Heart left ventricle (tissue), 16 donors: ENCODE measurements around the gene CREB3L1. TPM values are rescaled to one million over a fixed set of nuclear protein-coding genes. Genes with fewer than 3 reads are reported as not detected.

Experiments used
- ATAC-seq, 4 donors: fragments of 200-7000 bp; cut with Tn5 transposase; one replicate each; pipeline ENCODE4 v1.9.1; 2020 to 2022; ENCODE audit warnings: moderate library complexity in 4 of 4, mild to moderate bottlenecking in 3 of 4, moderate number of reproducible peaks in 1 of 4
- DNase-seq, 5 donors: peaks; one replicate each; pipeline ENCODE4 v3.0.0-alpha.2; 2020
- H3K27ac ChIP-seq, 12 donors: fragments of 200-600 bp; sonication (generic) in 4 of 12; one replicate each; pipeline versions ENCODE4 v1.5.0 to v1.8.0; 2016 to 2022; ENCODE audit warnings: mild to moderate bottlenecking in 2 of 12
- H3K27me3 ChIP-seq, 9 donors: fragments of 200-600 bp; sonication (generic) in 2 of 9; one replicate each; pipeline versions ENCODE4 v1.5.1 to v1.8.0; 2016 to 2022; ENCODE audit warnings: mild to moderate bottlenecking in 3 of 9
- H3K36me3 ChIP-seq, 9 donors: fragments of 200-600 bp; sonication (generic) in 2 of 9; one replicate each; pipeline versions ENCODE4 v1.5.0 to v1.8.0; 2018 to 2022; ENCODE audit warnings: mild to moderate bottlenecking in 2 of 9
- H3K4me1 ChIP-seq, 12 donors: fragments of 200-600 bp; sonication (generic) in 4 of 12; one replicate each; pipeline versions ENCODE4 v1.5.0 to v1.8.0; 2016 to 2022; ENCODE audit warnings: mild to moderate bottlenecking in 3 of 12
- H3K4me3 ChIP-seq, 12 donors: fragments of 200-600 bp; sonication (generic) in 4 of 12; one replicate each; pipeline versions ENCODE4 v1.5.0 to v1.8.0; 2017 to 2022; ENCODE audit warnings: mild to moderate bottlenecking in 9 of 12, moderate library complexity in 4 of 12
- H3K9me3 ChIP-seq, 12 donors: fragments of 200-600 bp; sonication (generic) in 4 of 12; one replicate each; pipeline versions ENCODE4 v1.5.0 to v1.8.0; 2016 to 2022; ENCODE audit warnings: mild to moderate bottlenecking in 1 of 12
- POLR2A ChIP-seq, 2 donors: fragments of 450-650 bp; IDR thresholded peaks; one replicate each; pipeline ENCODE4 v1.6.1; 2017; ENCODE audit warnings: antibody characterized with exemption in 2 of 2, mild to moderate bottlenecking in 2 of 2, moderate library complexity in 2 of 2
- WGBS, 4 donors: extraction: QIAGEN DNeasy Blood & Tissue Kit in 2 of 4; methylation state at CpG; one replicate each; pipeline versions ENCODE4 v1.1.5 to v1.1.7; 2013 to 2018; 5-methylcytosine and 5-hydroxymethylcytosine counted together
- intact Hi-C, 10 donors: fragments of 100-400 bp; cut with DNase I; formaldehyde crosslinking; loops; one replicate each; pipeline versions ENCODE4 v1.11.1 to v1.14.2; 2022
- polyA plus RNA-seq, 2 donors: library from polyadenylated mRNA; stranded (reverse); fragments of 200-250 nt; gene quantifications; one replicate each; pipeline ENCODE4 v1.2.3, GENCODE V29; 2013
- total RNA-seq, 9 donors: library from RNA; depleted of rRNA in 2 of 9; stranded (reverse); fragments of >200 nt in 2 of 9; fragmentation: NEBNext Ultra II Directional in 3 of 9; extraction: Animal tissue kit (Norgen Biotek cat#: 25700) in 3 of 9; gene quantifications; one replicate each; pipeline versions ENCODE4 v1.1.0 to v1.2.4, GENCODE V29; 2016 to 2023
- TF ChIP-seq, protein P1 (sequence below), 12 donors: fragments of 200-600 bp; sonication (generic) in 4 of 12; IDR thresholded peaks; one replicate each; pipeline versions ENCODE4 v1.5.0 to v1.8.0; 2018 to 2022; ENCODE audit warnings: antibody characterized with exemption in 12 of 12, mild to moderate bottlenecking in 5 of 12
- donor health status: ischemic (EF 13 %, LVEDD 7.1; RV severe dilation, severe dysfunction).
- donor health status: healthy with polysubstance abuse.
- donor health status: DM: no; HTN: yes; CAD: no.
- donor health status: DM: no; HTN: no; CAD: no.
- donor health status: ischemic (EF 25% LVEDD 6.9; RV normal size, moderate dysfunction).
- donor health status: ischemic (EF 25% LVEDD 5.7; RV mildly dilated, moderate dysfunction).
- donor health status: healthy.
- donor health status: DM: yes; HTN: yes; CAD: no.
- donor health status: ischemic (EF 35%, LVEDD 5.7; RV mildly dilated, moderate dysfunction).
- donor health status: nonischemic (EF 11% LVEDD 7.7; RV severe dilation, severe dysfunction).
- donor health status: DM: yes; HTN: yes; CAD: no.
- donor health status: PGD.
- donor health status: ischemic (EF 29% LVEDD 5.4; RV normal size, mild dysfunction).
- donor health status: nonischemic (EF 23%, LVEDD 6.1; RV moderate dilation, normal function).

CREB3L1 gene
- total and polyA plus RNA-seq, 11 donors, result 7.4 to 31.9 (median 23.3) TPM

DNA sequence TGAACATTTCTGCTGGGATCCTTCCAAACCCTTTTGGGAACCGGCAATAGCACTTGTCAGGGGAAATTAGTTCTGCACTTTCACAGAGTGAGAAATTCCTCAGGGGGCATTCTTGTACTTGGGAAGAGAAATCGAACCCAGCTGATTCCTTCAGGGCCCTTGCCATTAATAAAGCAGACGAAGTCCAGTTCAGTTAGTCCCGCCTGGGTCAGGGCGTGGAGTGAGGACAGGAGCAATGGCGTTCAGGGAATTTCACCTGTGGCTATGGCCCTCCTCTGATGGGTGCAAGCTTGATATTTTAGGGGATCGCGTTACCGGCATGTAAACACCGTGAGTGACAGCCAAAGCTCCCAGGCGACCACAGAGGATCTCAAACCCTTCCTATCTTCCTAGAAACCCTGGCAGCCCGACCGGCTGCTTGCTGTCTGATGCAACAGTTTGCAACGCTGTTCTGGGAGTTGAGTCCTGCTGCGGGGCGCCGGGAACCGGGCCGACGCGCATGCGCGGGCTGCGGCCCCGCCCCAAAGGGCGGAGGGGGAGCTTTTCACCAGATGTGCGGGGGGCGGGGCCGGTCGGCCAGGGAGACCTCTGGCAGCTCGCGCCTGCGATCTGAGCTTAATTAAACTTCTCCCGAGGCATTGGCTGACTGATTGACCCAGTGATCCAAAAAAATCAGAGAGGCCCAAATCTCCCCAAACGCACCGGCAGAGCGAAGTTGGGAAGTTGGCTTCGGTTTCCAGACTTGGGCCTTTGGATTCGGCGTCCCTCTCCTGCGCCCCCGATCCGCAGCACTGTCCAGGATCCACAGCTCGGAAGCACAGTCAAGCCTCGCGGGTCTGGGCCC, 34.3 kb upstream of the CREB3L1 start:
- DNase-seq, result peak; percentile 93 to 97 (median 96)
- intact Hi-C loops, result loop anchor here in 7 of 10 donors (2.0 to 10.0 kb wide), 8 partner anchors 30 to 292 kb away; partner anchors contain the start of gene CREB3L1 (in 4 of the 7)
- Histone ChIP-seq H3K27me3 (no peaks in the 10 kb centered on the region), H3K36me3 (no peaks in the 10 kb centered on the region), H3K4me3 (peak overlapping the region; percentile 11 to 65 (median 55)), H3K4me1 (peaks cover 3 to 45% (median 21%) of the 10 kb centered on the region in 12 donors), H3K9me3 (no peaks in the 10 kb centered on the region), H3K27ac (peak overlapping the region; percentile 42 to 93 (median 87))
- TF ChIP-seq, protein P1, sequence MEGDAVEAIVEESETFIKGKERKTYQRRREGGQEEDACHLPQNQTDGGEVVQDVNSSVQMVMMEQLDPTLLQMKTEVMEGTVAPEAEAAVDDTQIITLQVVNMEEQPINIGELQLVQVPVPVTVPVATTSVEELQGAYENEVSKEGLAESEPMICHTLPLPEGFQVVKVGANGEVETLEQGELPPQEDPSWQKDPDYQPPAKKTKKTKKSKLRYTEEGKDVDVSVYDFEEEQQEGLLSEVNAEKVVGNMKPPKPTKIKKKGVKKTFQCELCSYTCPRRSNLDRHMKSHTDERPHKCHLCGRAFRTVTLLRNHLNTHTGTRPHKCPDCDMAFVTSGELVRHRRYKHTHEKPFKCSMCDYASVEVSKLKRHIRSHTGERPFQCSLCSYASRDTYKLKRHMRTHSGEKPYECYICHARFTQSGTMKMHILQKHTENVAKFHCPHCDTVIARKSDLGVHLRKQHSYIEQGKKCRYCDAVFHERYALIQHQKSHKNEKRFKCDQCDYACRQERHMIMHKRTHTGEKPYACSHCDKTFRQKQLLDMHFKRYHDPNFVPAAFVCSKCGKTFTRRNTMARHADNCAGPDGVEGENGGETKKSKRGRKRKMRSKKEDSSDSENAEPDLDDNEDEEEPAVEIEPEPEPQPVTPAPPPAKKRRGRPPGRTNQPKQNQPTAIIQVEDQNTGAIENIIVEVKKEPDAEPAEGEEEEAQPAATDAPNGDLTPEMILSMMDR (IDR thresholded peaks at IDR 0.05), result no peak
- TF ChIP-seq POLR2A (IDR thresholded peaks at IDR 0.05), result peak; percentile 14 to 80
- 1 to 2% (median 1%) methylated on average over 25 to 46 of the region's 46 CpGs for WGBS, 4 donors
- peak; percentile 80 to 90 (median 88) for ATAC-seq

DNA sequence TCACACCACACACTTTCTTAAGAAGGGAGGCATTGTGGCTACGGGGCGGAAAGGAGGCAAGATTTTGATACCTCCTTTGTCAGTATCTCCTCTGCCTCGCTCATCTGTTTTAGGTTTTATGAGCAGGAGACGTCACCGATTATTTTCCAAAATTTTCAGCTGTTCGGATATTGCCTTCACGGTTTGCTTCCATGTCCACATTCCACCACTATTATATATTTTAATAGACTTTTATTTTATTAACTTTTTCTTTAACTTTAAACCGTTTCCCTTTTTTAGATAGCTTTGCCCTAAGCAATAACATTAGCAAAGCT, 33.7 kb upstream of the CREB3L1 start:
- Histone ChIP-seq H3K27ac (peak overlapping the region; percentile 14 to 93 (median 87)), H3K36me3 (no peaks in the 10 kb centered on the region), H3K4me3 (peak overlapping the region; percentile 11 to 65 (median 55)), H3K4me1 (peaks cover 3 to 40% (median 16%) of the 10 kb centered on the region in 12 donors), H3K27me3 (no peaks in the 10 kb centered on the region), H3K9me3 (no peaks in the 10 kb centered on the region)
- 39 to 46% (median 44%) methylated on average over 8 of the region's 8 CpGs for WGBS, 4 donors
- no peak for ATAC-seq
- TF ChIP-seq POLR2A (IDR thresholded peaks at IDR 0.05), result no peak
- TF ChIP-seq, protein P1 (IDR thresholded peaks at IDR 0.05), result no peak
- no peak for DNase-seq
- intact Hi-C loops, result loop anchor here in 7 of 10 donors (2.0 to 10.0 kb wide), 8 partner anchors 29 to 291 kb away; partner anchors contain the start of gene CREB3L1 (in 4 of the 7)

DNA sequence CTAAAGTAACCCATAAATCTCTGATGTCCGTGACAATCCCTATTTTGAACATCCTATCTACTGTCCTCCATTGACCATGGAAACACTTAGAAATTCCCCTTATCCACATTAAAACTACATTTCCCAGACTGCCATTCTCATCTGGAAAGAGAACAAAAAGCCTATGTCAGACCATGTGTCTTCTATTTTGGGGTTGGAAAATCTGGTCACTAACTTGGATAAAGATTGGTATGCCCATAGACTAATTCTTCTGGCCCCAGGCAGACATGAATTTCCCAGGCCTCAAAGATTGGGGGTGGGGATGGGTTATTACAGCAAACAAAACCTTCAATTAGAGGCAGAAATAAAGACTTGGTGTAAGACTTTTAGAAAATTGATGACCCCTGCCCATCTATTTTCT, 30.9 kb upstream of the CREB3L1 start:
- intact Hi-C loops, result loop anchor here in 1 of 10 donors (10.0 kb wide), 2 partner anchors 282 to 288 kb away; no protein-coding TSS in a partner anchor
- no peaks in the 10 kb centered on the region for H3K9me3 ChIP-seq
- 83 to 93% (median 88%) methylated on average over 1 of the region's 1 CpG for WGBS, 4 donors

GRCh38 chr11:46247090-46247489, 30.4 kb upstream of the CREB3L1 start:
- Histone ChIP-seq H3K27me3 (no peaks in the 10 kb centered on the region), H3K36me3 (no peaks in the 10 kb centered on the region), H3K27ac (no peak overlapping the region), H3K9me3 (no peaks in the 10 kb centered on the region), H3K4me3 (no peak overlapping the region), H3K4me1 (peaks cover 0 to 28% (median 9%) of the 10 kb centered on the region in 12 donors)
- no peak for ATAC-seq
- DNase-seq, result no peak
- no peak for TF ChIP-seq POLR2A (IDR thresholded peaks at IDR 0.05)
- TF ChIP-seq, protein P1 (IDR thresholded peaks at IDR 0.05), result no peak
- intact Hi-C loops, result loop anchor here in 1 of 10 donors (10.0 kb wide), 2 partner anchors 282 to 288 kb away; no protein-coding TSS in a partner anchor
- WGBS, 4 donors, result 88 to 90% (median 89%) methylated on average over 9 of the region's 9 CpGs

More for the DNA sequence above, 30.9 kb upstream of the CREB3L1 start:
- H3K36me3 ChIP-seq, result no peaks in the 10 kb centered on the region
- no peak overlapping the region for H3K27ac ChIP-seq
- no peaks in the 10 kb centered on the region for H3K27me3 ChIP-seq
- no peak overlapping the region for H3K4me3 ChIP-seq
- peaks cover 0 to 30% (median 9%) of the 10 kb centered on the region in 12 donors for H3K4me1 ChIP-seq
- ATAC-seq, result no peak
- TF ChIP-seq, protein P1 (IDR thresholded peaks at IDR 0.05), result no peak
- no peak for TF ChIP-seq POLR2A (IDR thresholded peaks at IDR 0.05)
- DNase-seq, result no peak
